NB4 (cell line): ENCODE data around the gene PAPOLB.

ENCODE experiments used
- DNase-seq: peaks from one replicate; pipeline ENCODE4 v3.0.0; 2010; ENCODE audit warnings: low read depth
- H3K4me3 ChIP-seq: one replicate; pipeline ENCODE4 v1.5.1; 2011; ENCODE audit warnings: mild to moderate bottlenecking, low read depth, low read length, moderate library complexity
- CTCF ChIP-seq: IDR thresholded peaks from one replicate; pipeline ENCODE4 v1.5.1; 2012; ENCODE audit warnings: low read depth, low read length
- MAX ChIP-seq: IDR thresholded peaks from 2 replicates; pipeline ENCODE4 v1.6.1; 2011; ENCODE audit warnings: low read depth, low read length
- MYC ChIP-seq: IDR thresholded peaks from 2 replicates; pipeline ENCODE4 v1.6.1; 2011; ENCODE audit warnings: low read depth, low read length
- POLR2A ChIP-seq: IDR thresholded peaks from 2 replicates; pipeline ENCODE4 v1.6.1; 2011; ENCODE audit warnings: mild to moderate bottlenecking; ENCODE audit not compliant: insufficient read length; ENCODE audit errors: extremely low read depth

PAPOLB gene

GRCh38 chr7:4873071-4873944 lies 11.5 kb upstream of the PAPOLB start:
- TF ChIP-seq MAX (no peak), POLR2A (no peak), CTCF (no peak), MYC (no peak)
- DNase-seq = no peak
- no peak overlapping the region for H3K4me3 ChIP-seq

- no peak overlapping the region for H3K4me3 ChIP-seq
- no peak for DNase-seq
- TF ChIP-seq POLR2A (no peak), MYC (no peak), MAX (no peak), CTCF (no peak)
These were observed 10.3 kb upstream of the PAPOLB start for GRCh38 chr7:4871930-4872675.

- DNase-seq = no peak
- no peak for TF ChIP-seq CTCF
- no peak for TF ChIP-seq MYC
- TF ChIP-seq POLR2A = no peak
- no peak for TF ChIP-seq MAX
These were observed 9.3 kb upstream of the PAPOLB start for GRCh38 chr7:4871056-4871680.

GRCh38 chr7:4868493-4868892 lies 6.7 kb upstream of the PAPOLB start:
- no peak for DNase-seq
- H3K4me3 ChIP-seq = no peak overlapping the region
- TF ChIP-seq CTCF (no peak), MAX (no peak), MYC (no peak), POLR2A (no peak)

More at GRCh38 chr7:4871056-4871680, 9.3 kb upstream of the PAPOLB start:
- H3K4me3 ChIP-seq = no peak overlapping the region

- no peak for TF ChIP-seq POLR2A
- no peak for TF ChIP-seq MAX
- TF ChIP-seq MYC = no peak
- TF ChIP-seq CTCF = no peak
- DNase-seq = no peak
- H3K4me3 ChIP-seq = no peak overlapping the region
These were observed 5.0 kb upstream of the PAPOLB start for GRCh38 chr7:4866528-4867496.
